ENCODE measurements around the gene WIF1. TPM values are rescaled to one million over a fixed set of nuclear protein-coding genes. Genes with fewer than 3 reads are reported as not detected.

WIF1 gene
- total and polyA plus RNA-seq, 2 of the 8 experiments (the other 6 are each of a cell fraction or from before 2014, with no cell fraction given) = 1.8 to 9.1 TPM

DNA sequence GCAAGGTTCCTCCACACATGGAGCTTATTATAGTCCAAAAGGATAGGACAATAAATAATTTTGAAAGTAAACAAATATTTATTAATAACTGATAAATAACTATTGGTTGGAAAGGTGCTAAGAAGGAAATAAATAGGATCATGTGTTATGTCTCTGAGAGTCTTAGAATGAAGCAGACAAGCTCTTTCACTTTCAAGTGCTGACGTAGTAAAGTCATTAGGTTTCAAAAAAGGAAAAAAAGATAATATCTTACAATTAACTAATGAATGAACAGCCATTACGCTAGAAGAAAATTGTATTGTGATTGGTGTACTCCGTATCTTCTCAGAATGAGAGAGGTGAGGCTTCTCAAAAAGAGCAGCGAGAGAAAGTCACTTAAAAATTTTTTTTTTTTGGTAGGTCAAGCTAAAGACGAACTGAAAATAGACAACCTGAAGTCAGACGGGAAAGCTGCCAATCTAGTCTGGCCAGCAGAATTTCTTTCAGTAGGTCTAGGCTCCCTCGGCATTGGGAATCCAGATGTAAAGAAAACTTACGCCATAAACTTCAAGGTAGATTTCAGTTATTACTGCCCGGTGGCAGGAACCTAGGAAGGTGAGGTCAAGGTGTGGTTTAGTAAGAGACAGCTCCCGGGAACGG, 47.7 kb upstream of the WIF1 start:
- Histone ChIP-seq H2AK5ac (ENCODE audit: low read depth, low read length) (no peak overlapping the region), H3K23me2 (ENCODE audit: low read depth, low read length) (peaks cover 6% of the 10 kb centered on the region), H3K79me2 (ENCODE audit: control insufficient read depth in 1 of 2, insufficient read depth in 2 of 2, low read length in 2 of 2) (peaks cover 6 to 41% of the 10 kb centered on the region in 2 experiments), H3K36me3 (ENCODE audit: control insufficient read depth in 2 of 4, insufficient read depth in 4 of 4, low read length in 3 of 4) (peaks cover 0 to 3% (median 0%) of the 10 kb centered on the region in 4 experiments; a peak in 1 of 8 replicates), H3K4ac (replicated peaks; ENCODE audit: insufficient read length, low read depth, low read length) (no peak overlapping the region), H3K23ac (ENCODE audit: insufficient read length) (no peak overlapping the region), H3K18ac (ENCODE audit: extremely low read depth, low read length) (no peak overlapping the region), H3K27ac (ENCODE audit: low read depth, low read length) (peak overlapping the region; percentile 53; the same call in 1 of the 2 replicates), H2BK5ac (ENCODE audit: low read depth, low read length) (no peak overlapping the region), H3K9me3 (ENCODE audit: insufficient read depth in 2 of 2, low read depth in 1 of 2, low read length in 1 of 2) (no peaks in the 10 kb centered on the region), H2BK120ac (replicated peaks; ENCODE audit: low read depth, low read length) (no peak overlapping the region), H3K9ac (replicated peaks in 1 of 4; ENCODE audit: extremely low read depth in 1 of 4, low read depth in 3 of 4, low read length in 3 of 4) (peak overlapping the region in 3 of 4 experiments; percentile 21 to 56 (median 48); a peak in 2 of 7 replicates), H4K20me1 (replicated peaks in 1 of 2; ENCODE audit: control insufficient read depth in 1 of 2, insufficient read depth in 2 of 2, low read length in 2 of 2) (peaks cover 11 to 15% of the 10 kb centered on the region in 2 experiments), H3K79me1 (ENCODE audit: low read depth, low read length) (no peaks in the 10 kb centered on the region), H3K14ac (ENCODE audit: insufficient read length) (no peak overlapping the region), H3K4me1 (replicated peaks in 1 of 4; ENCODE audit: control insufficient read depth in 3 of 4, insufficient read depth in 4 of 4, low read length in 3 of 4) (peaks cover 0 to under 1% (median 0%) of the 10 kb centered on the region in 4 experiments; a peak in 1 of 7 replicates), H2AFZ (ENCODE audit: low read length) (peak overlapping the region; percentile 92), H2BK20ac (ENCODE audit: low read length) (no peak overlapping the region), H3K4me2 (ENCODE audit: insufficient read depth in 1 of 2, low read depth in 2 of 2, low read length in 2 of 2) (peak overlapping the region; percentile 56 to 86), H2BK15ac (ENCODE audit: low read length) (no peak overlapping the region), H4K8ac (ENCODE audit: extremely low read depth, insufficient read depth, low read length) (peak overlapping the region; percentile 69; the same call in 1 of the 2 replicates), H4K91ac (replicated peaks; ENCODE audit: insufficient read length, low read length) (peak overlapping the region; percentile 18), H2BK12ac (ENCODE audit: low read depth, low read length) (no peak overlapping the region), H3K4me3 (ENCODE audit: extremely low read depth in 1 of 4, insufficient read depth in 2 of 4, low read depth in 3 of 4, low read length in 4 of 4) (peak overlapping the region; percentile 79 to 99 (median 92); a peak in 7 of 8 replicates), H3K56ac (replicated peaks; ENCODE audit: insufficient read length, low read depth, low read length) (no peak overlapping the region), H3K27me3 (replicated peaks in 1 of 4; ENCODE audit: control insufficient read depth in 3 of 4, extremely low read depth in 1 of 4, insufficient read depth in 3 of 4, low read length in 3 of 4) (peaks cover 0 to 6% (median 0%) of the 10 kb centered on the region in 4 experiments; a peak in 3 of 7 replicates), H4K5ac (ENCODE audit: insufficient read length, low read depth, low read length) (no peak overlapping the region)
- TF ChIP-seq ATF3 (IDR thresholded peaks at IDR 0.05; ENCODE audit: insufficient read depth, low read depth, low read length) = no peak
- peak; percentile 41; the same call in 1 of the 2 replicates for TF ChIP-seq KDM1A (IDR thresholded peaks at IDR 0.05; ENCODE audit: borderline replicate concordance, low read length)
- TF ChIP-seq CBX5 (IDR thresholded peaks at IDR 0.05; ENCODE audit: low read depth, low read length) = no peak
- no peak for TF ChIP-seq SIX5 (IDR thresholded peaks at IDR 0.05; ENCODE audit: low read depth, low read length)
- no peak for TF ChIP-seq BRCA1 (IDR thresholded peaks at IDR 0.05; ENCODE audit: low read depth, low read length)
- TF ChIP-seq NRF1 (IDR thresholded peaks at IDR 0.05; ENCODE audit: low read depth, low read length) = no peak
- TF ChIP-seq, protein P1, sequence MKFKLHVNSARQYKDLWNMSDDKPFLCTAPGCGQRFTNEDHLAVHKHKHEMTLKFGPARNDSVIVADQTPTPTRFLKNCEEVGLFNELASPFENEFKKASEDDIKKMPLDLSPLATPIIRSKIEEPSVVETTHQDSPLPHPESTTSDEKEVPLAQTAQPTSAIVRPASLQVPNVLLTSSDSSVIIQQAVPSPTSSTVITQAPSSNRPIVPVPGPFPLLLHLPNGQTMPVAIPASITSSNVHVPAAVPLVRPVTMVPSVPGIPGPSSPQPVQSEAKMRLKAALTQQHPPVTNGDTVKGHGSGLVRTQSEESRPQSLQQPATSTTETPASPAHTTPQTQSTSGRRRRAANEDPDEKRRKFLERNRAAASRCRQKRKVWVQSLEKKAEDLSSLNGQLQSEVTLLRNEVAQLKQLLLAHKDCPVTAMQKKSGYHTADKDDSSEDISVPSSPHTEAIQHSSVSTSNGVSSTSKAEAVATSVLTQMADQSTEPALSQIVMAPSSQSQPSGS (IDR thresholded peaks at IDR 0.05; ENCODE audit: low read length) = no peak
- peak; percentile 27; the same call in 1 of the 2 replicates for TF ChIP-seq SP4 (IDR thresholded peaks at IDR 0.05; ENCODE audit: low read length)
- no peak for FAIRE-seq
- ChIA-PET POLR2A (ENCODE audit: partially characterized antibody) (interaction anchor here (0.7 to 2.1 kb wide), 8 partner anchors 10 to 638 kb away, joined by 3 to 8 read pairs (median 3); no protein-coding TSS in a partner anchor), CTCF (ENCODE audit: partially characterized antibody) (interaction anchor here (0.8 to 2.3 kb wide), 5 partner anchors 19 to 278 kb away, joined by 3 to 10 read pairs (median 4); no protein-coding TSS in a partner anchor)
- DNase-seq (ENCODE audit: low read depth in 1 of 2, low spot score in 2 of 2) = no peak
- 45% methylated on average over 11 of the region's 11 CpGs; no CpG with 5 or more reads in 1 of the 2 experiments for WGBS, 2 experiments (ENCODE audit: extremely low coverage in 1 of 2, insufficient coverage in 1 of 2, insufficient read length in 1 of 2, insufficient replicate concordance in 2 of 2, low coverage in 1 of 2, low lambda C conversion rate in 2 of 2, missing lambda C conversion rate in 1 of 2)

All from H1 (cell line).